ENCODE measurements around the gene RNF214. TPM values are rescaled to one million over a fixed set of nuclear protein-coding genes. Genes with fewer than 3 reads are reported as not detected.
"Not testable (repeated sequence)": the region's sequence is repeated elsewhere in the genome, so short reads cannot be mapped to it uniquely, and the experiment has no call there.

RNF214 gene
- total RNA-seq, 3 donors from 2014 or later: 16.2 to 17.9 (median 16.9) TPM

- no peak for DNase-seq
- peak overlapping the region; percentile 19 for H3K4me3 Mint-ChIP-seq
- no peaks in the 10 kb centered on the region for H3K36me3 Mint-ChIP-seq (ENCODE audit: insufficient read depth)
- ATAC-seq: no peak
- peaks cover 27% of the 10 kb centered on the region for H3K27me3 Mint-ChIP-seq (ENCODE audit: low read depth)
- H3K9me3 Mint-ChIP-seq: no peaks in the 10 kb centered on the region
- peaks cover 13% of the 10 kb centered on the region for H3K4me1 Mint-ChIP-seq (ENCODE audit: low read depth)
Measured at GRCh38 chr11:117313828-117314768, 81.6 kb downstream of the RNF214 start.

DNA sequence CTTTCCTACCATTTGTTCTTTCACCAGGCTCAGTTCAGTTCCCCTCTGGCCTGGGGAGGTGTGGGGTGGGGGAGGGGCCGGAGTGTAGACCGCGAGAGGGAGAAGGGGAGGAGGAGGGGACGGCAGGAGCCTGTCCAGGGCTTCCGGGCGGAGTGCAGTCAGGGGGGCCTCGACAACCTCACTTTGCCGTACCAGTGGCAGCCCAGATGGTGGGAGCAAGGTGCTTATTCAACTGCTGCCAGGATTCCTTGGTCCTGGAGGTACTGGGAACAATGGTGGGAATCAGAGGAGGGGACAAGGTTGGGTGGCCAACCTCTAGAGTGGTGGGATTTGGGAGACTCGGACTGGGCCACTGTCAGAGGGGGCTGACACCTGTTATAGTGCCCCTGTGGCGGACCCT, 82.4 kb downstream of the RNF214 start:
- Mint-ChIP-seq H3K4me3 (peak overlapping the region; percentile 59), H3K4me1 (ENCODE audit: low read depth) (peaks cover 13% of the 10 kb centered on the region), H3K9me3 (no peaks in the 10 kb centered on the region), H3K27me3 (ENCODE audit: low read depth) (peaks cover 27% of the 10 kb centered on the region), H3K36me3 (ENCODE audit: insufficient read depth) (no peaks in the 10 kb centered on the region)
- no peak for ATAC-seq
- DNase-seq: no peak

GRCh38 chr11:117315285-117316196, 83.1 kb downstream of the RNF214 start:
- ATAC-seq (peak; percentile 81), DNase-seq (peak; percentile 8)
- peak overlapping the region; percentile 78 for H3K4me3 Mint-ChIP-seq
- no peaks in the 10 kb centered on the region for H3K9me3 Mint-ChIP-seq
- peaks cover 27% of the 10 kb centered on the region for H3K27me3 Mint-ChIP-seq (ENCODE audit: low read depth)
- H3K36me3 Mint-ChIP-seq (ENCODE audit: insufficient read depth): no peaks in the 10 kb centered on the region
- peaks cover 13% of the 10 kb centered on the region for H3K4me1 Mint-ChIP-seq (ENCODE audit: low read depth)

DNA sequence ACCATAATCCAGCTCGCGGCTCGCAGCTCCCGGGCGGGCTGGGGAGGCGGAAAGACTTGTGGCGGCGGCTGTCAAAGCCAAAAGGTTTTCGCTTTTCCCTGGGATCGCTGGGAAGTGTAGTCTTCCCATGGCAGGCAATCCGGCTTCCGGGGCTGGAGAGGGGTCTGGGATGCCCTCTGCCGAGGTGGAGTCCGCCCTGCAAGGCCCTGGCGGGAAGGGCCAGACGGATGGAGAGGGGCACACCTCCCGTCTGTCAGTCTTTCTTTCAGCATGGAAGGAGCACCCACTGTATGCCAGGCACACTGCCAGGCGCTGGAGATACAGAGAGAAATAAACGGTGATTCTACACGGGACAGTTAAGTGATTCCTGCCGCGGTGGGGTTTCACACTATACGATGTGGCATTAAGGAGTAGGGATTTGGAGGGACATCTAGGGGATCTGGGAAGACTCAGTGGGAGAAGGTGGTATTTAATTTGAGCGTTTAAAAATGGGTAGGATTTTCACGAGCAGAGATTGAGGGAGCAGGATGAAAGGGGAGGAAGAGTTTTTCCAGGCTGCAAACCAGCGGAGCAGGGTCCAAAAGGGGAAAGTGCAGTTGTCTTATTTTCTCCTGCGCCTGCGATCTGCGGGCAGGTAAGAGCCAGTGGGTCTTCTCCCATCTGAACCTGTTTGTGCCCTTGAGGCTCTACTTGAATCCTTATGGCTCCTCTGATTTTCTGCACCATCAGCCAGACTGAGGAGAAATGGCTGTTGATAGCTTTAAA, 83.9 kb downstream of the RNF214 start, which contains the start of gene BACE1:
Gene BACE1 (minus strand): TSS at position 60 of the 765 bp plus-strand sequence. CDS start 461 bp downstream, outside the sequence.
- H3K27me3 Mint-ChIP-seq (ENCODE audit: low read depth): peaks cover 27% of the 10 kb centered on the region
- ATAC-seq (peak; percentile 33 to 39), DNase-seq (no peak)
- peak within 1 kb of the TSS; percentile 78 for H3K4me3 Mint-ChIP-seq
- peaks cover 13% of the 10 kb centered on the region for H3K4me1 Mint-ChIP-seq (ENCODE audit: low read depth)
- H3K36me3 Mint-ChIP-seq (ENCODE audit: insufficient read depth): no peaks in the 10 kb centered on the region
- no peaks in the 10 kb centered on the region for H3K9me3 Mint-ChIP-seq

DNA sequence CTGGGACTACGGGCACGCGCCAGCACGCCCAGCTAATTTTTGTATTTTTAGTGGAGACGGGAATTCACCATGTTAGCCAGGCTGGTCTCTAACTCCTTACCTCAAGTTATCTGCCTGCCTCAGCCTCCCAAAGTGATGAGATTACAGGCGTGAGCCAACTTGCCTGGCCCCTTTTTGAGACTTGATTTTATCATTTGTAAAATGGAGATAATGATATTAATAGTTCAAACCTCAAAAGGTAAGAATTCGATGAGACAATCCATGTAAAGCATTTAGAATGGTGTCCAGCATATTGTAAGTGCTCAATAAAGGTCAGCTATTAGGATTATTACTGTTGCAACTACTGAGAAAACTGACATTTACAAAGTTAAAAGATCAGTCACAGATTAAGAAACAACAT, 86.3 kb downstream of the RNF214 start:
- no peak for DNase-seq
- no peak overlapping the region for H3K4me3 Mint-ChIP-seq
- ATAC-seq: no peak
- no peaks in the 10 kb centered on the region for H3K36me3 Mint-ChIP-seq (ENCODE audit: insufficient read depth)
- peaks cover 13% of the 10 kb centered on the region for H3K4me1 Mint-ChIP-seq (ENCODE audit: low read depth)
- H3K27me3 Mint-ChIP-seq (ENCODE audit: low read depth): peaks cover 27% of the 10 kb centered on the region
- no peaks in the 10 kb centered on the region for H3K9me3 Mint-ChIP-seq

DNA sequence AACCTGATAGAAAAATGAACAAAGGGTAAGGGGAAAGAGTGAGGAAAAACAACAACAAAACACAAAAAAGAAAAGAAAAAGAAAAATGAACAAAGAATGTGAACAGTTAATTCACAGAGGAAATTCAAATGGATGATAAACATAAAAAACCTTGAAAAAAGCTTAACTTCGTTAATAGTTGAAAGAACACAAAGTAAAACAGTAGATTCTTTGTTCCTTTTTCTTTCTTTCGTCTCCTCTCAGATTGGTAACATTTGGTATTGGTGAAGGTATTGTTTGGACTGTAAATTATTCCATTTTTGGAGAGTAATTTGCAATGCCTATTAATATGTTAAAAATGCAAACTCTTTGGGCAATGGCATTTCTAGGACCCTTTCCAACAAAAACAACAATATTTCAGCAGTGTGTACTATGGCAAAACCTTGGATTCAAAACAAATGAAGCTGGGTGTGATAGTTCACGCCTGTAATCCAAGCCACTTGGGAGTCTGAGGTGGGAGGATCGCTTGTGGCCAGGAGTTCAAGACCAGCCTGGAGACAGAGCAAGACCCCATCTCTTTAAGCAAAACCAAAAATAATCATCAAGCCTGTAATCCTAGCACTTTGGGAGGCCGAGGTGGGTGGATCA, 86.9 kb downstream of the RNF214 start:
- Mint-ChIP-seq H3K36me3 (ENCODE audit: insufficient read depth) (no peaks in the 10 kb centered on the region), H3K27me3 (ENCODE audit: low read depth) (peaks cover 23% of the 10 kb centered on the region), H3K4me1 (ENCODE audit: low read depth) (peaks cover 12% of the 10 kb centered on the region), H3K9me3 (no peaks in the 10 kb centered on the region), H3K4me3 (no peak overlapping the region)
- ATAC-seq: no peak
- no peak for DNase-seq

- H3K9me3 Mint-ChIP-seq; ATAC-seq; H3K4me3 Mint-ChIP-seq; H3K36me3 Mint-ChIP-seq (ENCODE audit: insufficient read depth); DNase-seq; H3K27me3 Mint-ChIP-seq (ENCODE audit: low read depth): not testable (repeated sequence)
- H3K4me1 Mint-ChIP-seq (ENCODE audit: low read depth): peaks cover 14% of the 10 kb centered on the region
Measured at GRCh38 chr11:117327255-117327566, 94.7 kb downstream of the RNF214 start.

GRCh38 chr11:117327567-117328374, 95.3 kb downstream of the RNF214 start, which contains the start of gene CEP164:
Gene CEP164 (plus strand): TSS chr11:117327854. CDS start chr11:117338587, 10,733 bp downstream.
- H3K4me3 Mint-ChIP-seq: no peak within 1 kb of the TSS

GRCh38 chr11:117328375-117329010, 96.0 kb downstream of the RNF214 start:
- H3K4me3 Mint-ChIP-seq: no peak overlapping the region
- no peaks in the 10 kb centered on the region for H3K27me3 Mint-ChIP-seq (ENCODE audit: low read depth)
- peaks cover 5% of the 10 kb centered on the region for H3K36me3 Mint-ChIP-seq (ENCODE audit: insufficient read depth)
- ATAC-seq: peak; percentile 8
- peaks cover 16% of the 10 kb centered on the region for H3K4me1 Mint-ChIP-seq (ENCODE audit: low read depth)
- H3K9me3 Mint-ChIP-seq: no peaks in the 10 kb centered on the region
- DNase-seq: no peak

More at GRCh38 chr11:117327567-117328374, 95.3 kb downstream of the RNF214 start, which contains the start of gene CEP164:
- peaks cover 5% of the 10 kb centered on the region for H3K36me3 Mint-ChIP-seq (ENCODE audit: insufficient read depth)
- no peaks in the 10 kb centered on the region for H3K27me3 Mint-ChIP-seq (ENCODE audit: low read depth)
- DNase-seq (peak; percentile 91), ATAC-seq (peak; percentile 97 to 98)
- H3K4me1 Mint-ChIP-seq (ENCODE audit: low read depth): peaks cover 16% of the 10 kb centered on the region
- no peaks in the 10 kb centered on the region for H3K9me3 Mint-ChIP-seq

- no peak for ATAC-seq
- H3K36me3 Mint-ChIP-seq (ENCODE audit: insufficient read depth): peaks cover 28% of the 10 kb centered on the region
- no peak overlapping the region for H3K4me3 Mint-ChIP-seq
- no peak for DNase-seq
- H3K4me1 Mint-ChIP-seq (ENCODE audit: low read depth): peaks cover 14% of the 10 kb centered on the region
- no peaks in the 10 kb centered on the region for H3K27me3 Mint-ChIP-seq (ENCODE audit: low read depth)
- H3K9me3 Mint-ChIP-seq: no peaks in the 10 kb centered on the region
Measured at GRCh38 chr11:117332843-117333242, 100.4 kb downstream of the RNF214 start.

DNA sequence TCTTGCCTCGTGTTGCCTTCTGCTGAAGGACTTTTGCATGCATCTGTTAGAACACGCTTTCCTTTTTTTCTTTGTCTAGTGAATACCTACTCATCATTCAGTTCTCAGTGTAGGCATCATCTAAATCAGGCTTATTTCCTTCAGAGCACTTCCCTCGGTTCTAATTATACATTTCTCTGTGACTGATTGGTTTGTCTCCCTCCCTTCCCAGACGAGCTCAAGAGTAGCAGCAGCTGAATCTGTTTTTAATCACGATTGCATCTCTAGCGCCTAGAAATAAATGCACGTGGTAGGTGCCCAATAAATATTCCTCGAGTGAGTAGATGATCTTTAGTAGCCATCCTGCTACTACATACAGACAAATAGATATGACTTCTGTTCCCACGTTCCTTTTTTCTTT, 101.4 kb downstream of the RNF214 start:
- no peak for ATAC-seq
- no peak for DNase-seq
- Mint-ChIP-seq H3K9me3 (no peaks in the 10 kb centered on the region), H3K36me3 (ENCODE audit: insufficient read depth) (peaks cover 34% of the 10 kb centered on the region), H3K4me3 (no peak overlapping the region), H3K27me3 (ENCODE audit: low read depth) (no peaks in the 10 kb centered on the region), H3K4me1 (ENCODE audit: low read depth) (peaks cover 17% of the 10 kb centered on the region)

GRCh38 chr11:117334896-117335295, 102.4 kb downstream of the RNF214 start:
- peaks cover 36% of the 10 kb centered on the region for H3K36me3 Mint-ChIP-seq (ENCODE audit: insufficient read depth)
- H3K27me3 Mint-ChIP-seq (ENCODE audit: low read depth): no peaks in the 10 kb centered on the region
- no peaks in the 10 kb centered on the region for H3K9me3 Mint-ChIP-seq

More at GRCh38 chr11:117334896-117335295, 102.4 kb downstream of the RNF214 start:
- Mint-ChIP-seq H3K4me3 (no peak overlapping the region), H3K4me1 (ENCODE audit: low read depth) (peaks cover 15% of the 10 kb centered on the region)
- DNase-seq (no peak), ATAC-seq (no peak)

All from activated T-cell treated with anti-CD3 and anti-CD28 coated beads, Interleukin-2, amount 50 U/mL, for 4 hours (primary cell).